ENCODE results near the gene CLDN34. TPM values are rescaled to one million over a fixed set of nuclear protein-coding genes. Genes with fewer than 3 reads are reported as not detected.

Gene CLDN34
- total RNA-seq, 1 experiment from 2014 or later, result not detected

DNA sequence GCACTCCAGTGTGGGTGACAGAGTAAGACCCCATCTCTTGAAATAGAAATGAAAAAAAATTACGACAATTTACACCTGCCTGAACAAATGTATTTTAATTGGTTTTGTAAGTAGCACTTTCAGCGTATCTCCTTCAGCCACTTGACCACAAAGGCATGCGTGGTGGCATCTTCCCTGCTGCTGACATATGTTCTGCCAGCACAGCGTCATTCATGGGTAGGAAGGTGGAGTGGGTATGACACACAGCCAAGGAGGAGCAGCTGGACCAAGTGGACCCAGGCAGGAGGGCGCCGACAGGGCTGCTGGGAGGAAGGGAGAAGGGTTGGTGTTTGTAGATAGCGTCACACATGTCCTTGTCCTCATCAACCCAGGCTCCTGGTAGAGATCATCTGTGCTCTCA is 28.6 kb upstream of the CLDN34 start:
- H3K4me1 Mint-ChIP-seq (ENCODE audit: low read depth, unreplicated experiment), result no peaks in the 10 kb centered on the region
- no peaks in the 10 kb centered on the region for H3K27me3 Mint-ChIP-seq (ENCODE audit: insufficient read depth, unreplicated experiment)
- peaks cover 29% of the 10 kb centered on the region for H3K36me3 Mint-ChIP-seq (ENCODE audit: insufficient read depth, unreplicated experiment)
- TF ChIP-seq, protein P1, sequence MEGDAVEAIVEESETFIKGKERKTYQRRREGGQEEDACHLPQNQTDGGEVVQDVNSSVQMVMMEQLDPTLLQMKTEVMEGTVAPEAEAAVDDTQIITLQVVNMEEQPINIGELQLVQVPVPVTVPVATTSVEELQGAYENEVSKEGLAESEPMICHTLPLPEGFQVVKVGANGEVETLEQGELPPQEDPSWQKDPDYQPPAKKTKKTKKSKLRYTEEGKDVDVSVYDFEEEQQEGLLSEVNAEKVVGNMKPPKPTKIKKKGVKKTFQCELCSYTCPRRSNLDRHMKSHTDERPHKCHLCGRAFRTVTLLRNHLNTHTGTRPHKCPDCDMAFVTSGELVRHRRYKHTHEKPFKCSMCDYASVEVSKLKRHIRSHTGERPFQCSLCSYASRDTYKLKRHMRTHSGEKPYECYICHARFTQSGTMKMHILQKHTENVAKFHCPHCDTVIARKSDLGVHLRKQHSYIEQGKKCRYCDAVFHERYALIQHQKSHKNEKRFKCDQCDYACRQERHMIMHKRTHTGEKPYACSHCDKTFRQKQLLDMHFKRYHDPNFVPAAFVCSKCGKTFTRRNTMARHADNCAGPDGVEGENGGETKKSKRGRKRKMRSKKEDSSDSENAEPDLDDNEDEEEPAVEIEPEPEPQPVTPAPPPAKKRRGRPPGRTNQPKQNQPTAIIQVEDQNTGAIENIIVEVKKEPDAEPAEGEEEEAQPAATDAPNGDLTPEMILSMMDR (IDR thresholded peaks at IDR 0.05; ENCODE audit: insufficient read depth in 1 of 2, low read depth in 1 of 2, low read length in 1 of 2, severe bottlenecking in 1 of 2, unreplicated experiment in 1 of 2), result no peak
- no peak overlapping the region for H3K4me3 Mint-ChIP-seq (ENCODE audit: unreplicated experiment)
- Histone ChIP-seq H3K36me3 (ENCODE audit: control insufficient read depth, insufficient read depth, low read length) (no peaks in the 10 kb centered on the region), H3K27me3 (replicated peaks; ENCODE audit: control insufficient read depth, insufficient read depth, low read length) (no peaks in the 10 kb centered on the region), H3K4me3 (ENCODE audit: low read depth, low read length) (no peak overlapping the region), H3K9me3 (no peaks in the 10 kb centered on the region), H3K4me1 (no peaks in the 10 kb centered on the region)
- CTCF ChIA-PET, result no interaction called here
- POLR2A ChIA-PET, result no interaction called here
- intact Hi-C loops (cut with micrococcal nuclease; ENCODE audit: unreplicated experiment), result no loop called here
- no peak for DNase-seq
- BruUV-seq (replicated peaks), result no TSS peak
- H3K27ac Mint-ChIP-seq (ENCODE audit: unreplicated experiment), result no peak overlapping the region
- H3K9me3 Mint-ChIP-seq (ENCODE audit: unreplicated experiment), result no peaks in the 10 kb centered on the region

DNA sequence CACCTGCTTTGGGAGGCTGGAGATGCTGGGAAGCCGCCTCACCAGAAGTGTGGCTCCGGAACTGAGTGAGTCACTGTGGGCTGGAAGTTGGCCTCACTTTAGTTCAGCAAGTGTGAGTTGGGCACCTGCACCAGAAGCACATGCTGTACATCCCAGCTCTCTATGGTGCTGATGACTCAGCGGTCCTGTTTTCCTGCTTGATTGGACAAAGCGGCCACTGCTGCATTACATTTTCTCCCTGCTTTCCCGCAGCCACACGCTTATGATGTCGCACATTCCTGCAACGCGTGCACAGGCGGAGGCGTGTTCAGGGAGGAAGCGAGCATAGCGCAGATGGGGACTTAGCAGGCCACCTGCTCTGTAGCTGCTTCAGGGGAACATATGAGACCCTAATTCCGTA is 26.7 kb upstream of the CLDN34 start:
- ChIA-PET CTCF (no interaction called here), POLR2A (no interaction called here)
- no TSS peak for BruUV-seq (replicated peaks)
- H3K36me3 Mint-ChIP-seq (ENCODE audit: insufficient read depth, unreplicated experiment), result peaks cover 34% of the 10 kb centered on the region
- no peak overlapping the region for H3K4me3 ChIP-seq (ENCODE audit: low read depth, low read length)
- no peak overlapping the region for H3K27ac Mint-ChIP-seq (ENCODE audit: unreplicated experiment)
- H3K36me3 ChIP-seq (ENCODE audit: control insufficient read depth, insufficient read depth, low read length), result no peaks in the 10 kb centered on the region
- no peaks in the 10 kb centered on the region for H3K27me3 Mint-ChIP-seq (ENCODE audit: insufficient read depth, unreplicated experiment)
- TF ChIP-seq, protein P1 (IDR thresholded peaks at IDR 0.05; ENCODE audit: insufficient read depth in 1 of 2, low read depth in 1 of 2, low read length in 1 of 2, severe bottlenecking in 1 of 2, unreplicated experiment in 1 of 2), result no peak
- H3K4me1 ChIP-seq, result no peaks in the 10 kb centered on the region
- no peaks in the 10 kb centered on the region for H3K9me3 Mint-ChIP-seq (ENCODE audit: unreplicated experiment)
- no peak for DNase-seq
- H3K27me3 ChIP-seq (replicated peaks; ENCODE audit: control insufficient read depth, insufficient read depth, low read length), result no peaks in the 10 kb centered on the region
- no peaks in the 10 kb centered on the region for H3K4me1 Mint-ChIP-seq (ENCODE audit: low read depth, unreplicated experiment)
- intact Hi-C loops (cut with micrococcal nuclease; ENCODE audit: unreplicated experiment), result no loop called here
- H3K4me3 Mint-ChIP-seq (ENCODE audit: unreplicated experiment), result no peak overlapping the region
- H3K9me3 ChIP-seq, result no peaks in the 10 kb centered on the region

DNA sequence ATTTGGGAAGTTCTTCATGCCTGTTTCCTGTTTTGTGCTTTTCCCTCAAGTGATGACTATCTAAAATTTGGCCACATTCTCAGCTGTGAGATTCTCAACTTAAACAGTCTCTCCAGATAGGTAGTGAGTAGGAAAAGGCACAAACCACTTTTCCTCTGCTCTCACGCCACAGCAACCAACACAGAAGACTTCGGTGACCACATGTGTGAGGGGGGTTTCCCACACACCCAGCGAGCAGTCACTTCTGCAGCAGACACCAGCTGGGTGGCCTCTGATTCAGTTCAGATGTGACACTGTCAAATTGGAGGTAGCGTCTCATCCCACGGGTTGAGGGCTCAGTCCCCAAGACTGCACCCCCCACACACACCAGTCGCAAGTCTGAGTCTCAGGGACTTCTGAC is 25.1 kb upstream of the CLDN34 start:
- intact Hi-C loops (cut with micrococcal nuclease; ENCODE audit: unreplicated experiment), result no loop called here
- Histone ChIP-seq H3K27me3 (replicated peaks; ENCODE audit: control insufficient read depth, insufficient read depth, low read length) (no peaks in the 10 kb centered on the region), H3K4me3 (ENCODE audit: low read depth, low read length) (no peak overlapping the region), H3K9me3 (no peaks in the 10 kb centered on the region), H3K36me3 (ENCODE audit: control insufficient read depth, insufficient read depth, low read length) (no peaks in the 10 kb centered on the region), H3K4me1 (no peaks in the 10 kb centered on the region)
- H3K27me3 Mint-ChIP-seq (ENCODE audit: insufficient read depth, unreplicated experiment), result no peaks in the 10 kb centered on the region
- H3K4me3 Mint-ChIP-seq (ENCODE audit: unreplicated experiment), result no peak overlapping the region
- ChIA-PET CTCF (no interaction called here), POLR2A (no interaction called here)
- no peak for DNase-seq
- TF ChIP-seq, protein P1 (IDR thresholded peaks at IDR 0.05; ENCODE audit: insufficient read depth in 1 of 2, low read depth in 1 of 2, low read length in 1 of 2, severe bottlenecking in 1 of 2, unreplicated experiment in 1 of 2), result no peak
- no TSS peak for BruUV-seq (replicated peaks)
- H3K9me3 Mint-ChIP-seq (ENCODE audit: unreplicated experiment), result no peaks in the 10 kb centered on the region
- no peak overlapping the region for H3K27ac Mint-ChIP-seq (ENCODE audit: unreplicated experiment)
- H3K4me1 Mint-ChIP-seq (ENCODE audit: low read depth, unreplicated experiment), result no peaks in the 10 kb centered on the region
- peaks cover 36% of the 10 kb centered on the region for H3K36me3 Mint-ChIP-seq (ENCODE audit: insufficient read depth, unreplicated experiment)

Measured in Caco-2 (cell line).